Posterior vena cava (tissue), 2 donors: ENCODE results near the gene CCDC127. TPM values are rescaled to one million over a fixed set of nuclear protein-coding genes. Genes with fewer than 3 reads are reported as not detected.

Source experiments
- DNase-seq: peaks from one replicate; pipeline ENCODE4 v3.0.0-alpha.2; 2020; ENCODE audit warnings: low spot score
- intact Hi-C, 2 donors: fragments of 100-400 bp; cut with DNase I; formaldehyde crosslinking; loops; one replicate each; pipeline versions ENCODE4 v1.14.1 to v1.14.2; 2022 to 2023
- total RNA-seq, 2 donors: library from RNA; stranded (reverse); fragmentation: NEBNext Ultra II Directional; extraction: Animal tissue kit (Norgen Biotek cat#: 25700); gene quantifications; one replicate each; pipeline ENCODE4 v1.2.1, GENCODE V29; 2021
- donor health status: DM: yes; HTN: yes; CAD: no.
- donor health status: DM: yes; HTN: yes; CAD: no.

Gene CCDC127
- total RNA-seq, 2 donors from 2014 or later = 5.8 to 6.9 TPM

DNA sequence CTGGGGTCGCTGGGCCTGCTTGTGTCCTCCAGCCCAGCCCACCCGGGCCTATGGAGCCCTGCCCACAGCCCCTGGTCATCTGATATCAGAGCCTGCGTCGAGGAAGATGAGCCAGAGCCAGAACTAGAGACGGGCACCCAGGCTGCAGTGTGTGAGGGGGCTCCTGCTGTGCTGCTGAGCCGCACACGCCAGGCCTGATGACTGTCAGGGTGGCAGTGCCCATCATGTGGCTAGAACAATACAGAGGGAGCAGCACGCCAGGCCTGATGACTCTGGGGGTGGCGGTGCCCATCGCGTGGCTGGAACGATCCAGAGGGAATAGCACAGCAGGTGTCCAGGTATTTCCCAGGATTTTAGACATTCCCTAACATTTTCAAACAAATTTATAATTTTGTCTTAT lies 35.8 kb downstream of the CCDC127 start:
- intact Hi-C loops = no loop called here
- DNase-seq = no peak

DNA sequence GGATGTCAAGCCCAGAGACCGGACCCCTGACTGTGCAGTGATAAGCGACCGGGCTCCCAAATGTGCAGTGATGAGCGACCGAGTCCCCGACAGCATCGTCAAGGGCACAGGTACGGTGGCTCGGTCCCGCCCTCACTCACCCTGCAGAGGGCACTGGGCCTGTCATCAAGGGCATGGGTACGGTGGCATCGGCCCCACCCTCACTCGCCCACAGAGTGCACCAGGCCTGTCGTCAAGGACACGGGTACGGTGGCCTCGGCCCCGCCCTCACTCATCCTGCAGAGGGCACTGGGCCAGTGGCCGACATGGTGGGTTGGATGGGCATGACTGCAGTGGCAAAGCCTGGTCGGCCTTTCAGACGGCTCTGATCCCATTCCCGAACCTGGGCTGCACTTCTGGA lies 36.4 kb downstream of the CCDC127 start:
- intact Hi-C loops = no loop called here
- DNase-seq = no peak

DNA sequence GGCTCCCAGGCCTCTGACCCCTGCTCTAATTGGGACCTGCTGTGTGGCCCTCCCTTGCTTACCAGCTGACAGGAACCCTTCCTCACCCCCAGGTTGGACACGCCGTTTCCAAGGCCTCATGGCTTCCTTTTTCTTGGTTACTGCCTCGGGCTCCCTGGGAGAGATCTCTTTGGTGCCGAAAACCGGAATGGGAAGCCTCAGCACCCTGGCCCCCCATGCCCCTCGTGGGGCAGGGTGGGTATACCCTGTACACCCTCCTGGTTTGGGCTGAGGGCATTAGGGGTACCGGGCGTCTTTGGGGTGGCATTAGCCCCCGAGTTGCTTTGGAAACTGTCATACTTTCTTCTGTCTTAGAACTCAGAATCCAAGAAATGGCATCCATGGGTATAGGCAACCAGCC lies 36.8 kb downstream of the CCDC127 start:
- DNase-seq = no peak

DNA sequence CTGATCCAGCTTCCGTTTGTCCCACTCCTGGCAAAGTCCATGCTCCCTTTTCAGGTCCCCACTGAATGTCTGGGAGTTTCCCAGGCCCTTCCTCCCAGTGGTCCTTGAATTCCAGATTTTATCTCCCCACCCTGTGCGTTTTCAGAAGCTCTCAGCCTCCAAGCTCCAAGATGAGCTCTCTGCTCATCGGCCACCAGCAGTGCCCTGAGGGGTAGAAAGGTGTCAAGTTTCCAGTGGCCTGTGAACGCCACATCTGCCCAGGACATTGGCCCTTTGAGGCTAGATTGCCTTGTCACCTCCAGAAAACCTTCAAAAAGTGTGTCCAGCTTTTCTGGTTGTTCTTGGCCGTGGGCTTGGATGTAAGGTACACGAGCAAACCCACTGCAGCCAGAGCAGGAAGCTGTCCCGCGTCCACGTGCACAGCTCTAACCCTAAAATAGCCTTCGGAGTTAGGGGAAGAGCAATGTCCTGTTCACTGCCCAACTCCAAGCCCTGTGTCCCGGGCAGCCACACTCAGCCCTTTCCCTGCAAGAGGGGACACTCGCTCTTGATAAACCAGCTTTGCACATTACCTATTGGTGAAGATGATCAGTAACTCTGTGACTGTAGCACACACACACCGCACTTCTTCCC lies 37.6 kb downstream of the CCDC127 start:
- intact Hi-C loops = no loop called here
- DNase-seq = no peak

More for the DNA sequence above, 36.8 kb downstream of the CCDC127 start:
- intact Hi-C loops = no loop called here

DNA sequence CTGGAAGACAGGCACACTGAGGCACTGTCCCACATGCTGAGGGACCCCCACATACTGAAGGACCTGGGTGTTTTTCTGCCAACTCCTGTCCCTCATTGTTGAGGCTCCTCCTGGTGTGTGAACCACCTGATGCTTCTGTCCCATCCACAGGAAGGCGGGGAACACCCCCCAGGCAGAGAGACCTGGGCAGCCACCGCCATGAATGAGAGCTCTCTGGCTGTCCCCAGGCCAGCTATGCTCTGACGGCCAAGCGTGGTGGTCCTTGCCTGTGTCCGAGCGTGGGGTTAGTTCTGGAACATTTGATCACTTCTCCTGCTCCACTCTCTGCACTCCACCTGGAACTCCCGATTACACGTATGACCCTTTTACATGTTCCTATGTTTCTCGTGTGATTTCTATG lies 38.6 kb downstream of the CCDC127 start:
- DNase-seq = no peak
- intact Hi-C loops = no loop called here

DNA sequence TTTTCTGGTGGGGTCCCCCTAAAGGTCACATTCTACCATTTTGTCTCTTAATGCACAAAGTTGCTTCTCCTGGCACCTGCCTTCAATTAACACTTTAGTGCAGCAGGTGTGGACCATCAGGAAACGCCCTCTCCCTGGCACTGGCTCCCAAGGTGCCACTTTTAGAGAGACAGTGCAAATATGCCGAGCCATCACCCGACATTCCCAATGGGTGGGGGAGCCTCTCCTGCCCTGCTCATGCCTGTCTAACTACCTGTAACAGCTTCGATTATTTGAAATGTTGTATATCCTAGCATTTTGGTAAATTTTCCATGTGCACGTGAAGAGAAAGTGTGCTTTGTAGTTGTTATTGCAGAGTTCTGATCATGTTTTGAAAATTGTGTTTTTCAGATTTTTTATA lies 39.8 kb downstream of the CCDC127 start:
- intact Hi-C loops = no loop called here
- DNase-seq = no peak

DNA sequence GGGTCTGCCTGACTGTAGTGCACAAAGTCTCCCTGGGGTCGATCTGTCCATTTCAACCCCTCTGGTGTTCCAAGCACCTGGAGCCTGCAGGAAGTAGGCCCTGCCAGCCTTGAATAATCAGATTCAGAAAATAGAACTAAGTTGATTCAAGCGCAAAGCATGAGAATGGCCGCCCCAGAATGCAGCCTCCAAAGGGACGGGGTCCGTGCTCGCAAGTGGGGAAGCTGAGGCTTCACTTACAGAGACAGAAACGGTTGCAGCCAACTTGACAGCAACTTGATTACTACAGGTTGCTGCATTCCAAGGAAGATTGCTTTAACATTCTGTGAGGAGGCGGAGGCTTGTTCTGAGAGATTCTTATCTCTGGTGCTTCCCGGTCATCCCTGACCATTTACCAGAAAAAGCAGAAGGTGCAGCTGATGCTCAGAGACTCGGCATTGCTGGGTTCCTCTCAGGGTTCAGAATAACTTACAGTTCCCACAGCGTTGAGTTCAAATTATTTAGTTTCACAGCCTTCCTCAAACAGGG lies 41.6 kb downstream of the CCDC127 start:
- intact Hi-C loops = no loop called here
- no peak for DNase-seq

DNA sequence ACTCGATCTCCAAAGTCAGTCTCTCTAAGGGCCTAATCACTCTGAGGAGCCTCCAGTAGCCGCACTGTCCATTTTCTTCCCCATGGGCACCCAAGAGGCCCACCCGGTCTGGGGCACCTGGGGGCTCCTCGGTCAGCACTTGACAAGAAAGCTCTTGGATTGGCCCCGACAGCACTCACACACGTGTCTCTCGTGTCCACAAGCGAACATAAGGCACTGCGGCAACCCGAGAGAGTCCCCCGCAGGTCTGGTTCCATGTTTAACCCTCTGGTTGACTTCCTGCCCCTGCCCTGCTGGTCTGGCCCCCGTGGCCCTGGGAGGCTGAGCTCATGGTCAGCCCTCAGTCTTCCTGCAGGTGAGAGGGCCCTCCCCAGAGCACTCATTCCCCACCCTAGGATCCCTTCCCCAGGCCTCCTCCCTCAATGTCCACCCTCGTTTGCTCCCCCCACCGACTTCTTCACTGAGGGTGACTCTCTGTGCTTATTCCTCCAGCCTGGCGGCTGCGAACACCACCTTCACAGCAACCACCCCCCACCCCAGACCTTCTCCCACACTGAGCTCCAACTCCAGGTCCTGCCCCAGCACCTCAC lies 43.0 kb downstream of the CCDC127 start:
- intact Hi-C loops = no loop called here
- DNase-seq = no peak

DNA sequence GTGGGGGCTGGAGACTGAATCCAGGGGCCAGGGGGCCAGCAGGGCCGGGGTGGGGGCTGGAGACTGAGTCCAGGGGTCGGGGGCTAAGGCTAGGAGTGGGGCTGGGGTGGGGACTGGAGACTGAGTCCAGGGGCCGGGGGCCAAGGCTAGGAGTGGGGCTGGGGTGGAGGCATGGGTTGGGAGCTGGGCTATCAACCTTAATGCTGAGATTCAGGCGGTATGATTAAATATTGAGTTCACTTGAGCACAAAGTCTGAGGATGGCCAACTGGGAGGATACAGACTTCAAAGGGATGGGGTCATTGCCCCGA lies 43.7 kb downstream of the CCDC127 start:
- DNase-seq = peak; percentile 50
- intact Hi-C loops = no loop called here

DNA sequence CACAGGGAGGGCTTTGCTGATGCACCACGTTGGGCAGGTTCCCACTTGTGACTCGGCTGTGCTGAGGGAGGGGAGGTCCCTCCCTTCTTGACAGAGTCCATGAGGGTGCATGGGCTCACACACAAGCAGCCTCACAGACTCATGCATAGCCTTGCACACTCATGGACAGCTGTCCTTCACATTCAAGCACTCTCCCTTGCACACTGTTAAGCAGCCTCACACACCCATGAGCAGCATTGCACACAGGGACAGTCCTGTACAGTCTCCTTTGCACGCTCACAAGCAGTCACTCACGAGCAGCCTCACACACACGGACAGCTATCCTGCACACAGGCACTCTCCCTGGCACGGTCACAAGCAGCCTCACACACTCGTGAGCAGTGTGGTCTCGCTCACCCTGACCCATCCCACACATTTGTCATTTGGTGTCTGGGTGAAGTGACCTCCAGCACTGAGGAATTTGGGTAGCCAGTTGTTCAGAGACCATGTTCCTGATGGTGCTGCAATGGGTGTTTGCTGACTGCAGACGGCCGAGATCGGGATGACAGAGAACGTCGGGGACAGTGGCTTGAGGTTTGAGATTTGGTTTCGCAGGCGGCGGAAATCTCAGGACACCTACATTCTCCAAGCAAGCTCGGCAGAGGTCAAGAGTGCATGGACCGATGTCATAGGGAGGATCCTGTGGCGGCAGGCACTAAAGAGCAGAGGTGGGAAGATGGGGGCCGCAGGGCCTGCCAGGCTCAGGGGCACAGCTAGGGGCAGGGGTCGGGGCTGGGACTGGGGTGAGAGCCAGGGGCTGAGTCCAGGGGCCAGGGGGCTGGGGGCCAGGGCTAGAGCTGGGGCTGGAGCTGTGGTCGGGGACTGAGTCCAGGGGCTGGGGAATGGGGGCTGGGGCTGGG lies 44.3 kb downstream of the CCDC127 start:
- intact Hi-C loops = no loop called here

DNA sequence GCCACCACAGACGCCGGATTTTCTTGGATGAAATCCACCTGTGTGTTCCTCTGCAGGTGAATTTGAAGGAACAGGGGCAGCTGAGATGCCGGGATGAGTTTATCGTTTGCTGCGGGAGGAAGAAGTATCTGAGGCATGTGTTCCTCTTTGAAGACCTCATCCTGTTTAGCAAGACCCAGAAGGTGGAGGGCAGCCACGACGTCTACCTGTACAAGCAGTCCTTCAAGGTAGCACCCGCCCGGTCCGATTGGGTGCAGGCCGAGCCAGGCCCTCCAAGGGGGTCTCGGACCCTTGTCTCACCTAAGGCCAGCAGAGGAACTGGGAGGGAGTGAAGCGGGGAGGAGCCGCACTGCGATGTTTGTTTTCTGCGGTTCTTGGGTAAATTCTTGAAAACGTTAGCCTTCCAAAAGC lies 45.1 kb downstream of the CCDC127 start:
- peak; percentile 72 for DNase-seq
- intact Hi-C loops = no loop called here

More for the DNA sequence above, 44.3 kb downstream of the CCDC127 start:
- peak; percentile 64 for DNase-seq

DNA sequence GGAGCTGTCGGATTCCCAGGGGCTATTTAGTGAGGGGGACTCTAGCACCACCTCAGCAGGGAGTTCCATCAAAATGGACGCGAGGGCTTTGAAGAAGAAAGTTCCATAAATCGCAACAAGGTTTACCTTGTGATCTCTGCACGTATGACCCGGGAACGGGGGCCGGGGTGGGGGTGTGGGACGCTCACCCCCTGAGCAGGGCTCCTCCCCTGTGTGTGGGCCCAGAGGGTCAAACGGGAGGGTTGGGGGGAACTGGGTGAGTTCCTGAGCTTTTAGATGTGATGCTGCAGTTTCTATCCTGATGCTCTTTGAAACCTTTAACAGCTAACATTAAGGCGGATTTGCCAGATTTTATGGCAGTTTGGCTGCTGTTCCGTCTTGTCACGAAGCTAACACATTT lies 45.5 kb downstream of the CCDC127 start:
- DNase-seq = peak; percentile 76
- intact Hi-C loops = no loop called here

DNA sequence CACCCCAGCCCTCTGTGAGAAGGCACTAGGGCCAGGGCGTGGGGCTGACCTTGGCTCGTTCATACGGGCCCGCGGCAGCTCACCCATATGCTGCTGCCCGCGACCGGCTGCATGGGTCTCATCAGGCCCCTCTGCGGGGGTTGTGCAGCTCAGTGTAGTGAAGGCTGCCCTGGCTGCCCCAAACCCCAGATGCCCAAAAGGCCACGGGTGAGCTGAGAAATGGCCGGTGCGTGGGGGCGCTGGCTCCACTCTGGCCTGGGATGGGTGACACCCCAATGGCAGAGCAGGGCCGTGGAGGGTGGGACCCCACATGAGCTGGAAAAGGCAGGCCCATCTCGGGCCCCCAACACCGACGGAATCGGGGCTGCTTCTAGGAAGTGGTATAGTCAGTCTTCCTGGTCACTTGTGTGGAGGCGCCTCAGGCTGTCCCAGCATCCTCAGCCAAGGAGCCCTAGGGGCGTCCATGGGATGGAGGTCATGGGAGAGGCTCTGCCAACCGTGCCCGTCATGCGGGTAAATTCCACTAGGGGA lies 46.1 kb downstream of the CCDC127 start:
- DNase-seq = peak; percentile 81
- intact Hi-C loops = no loop called here

DNA sequence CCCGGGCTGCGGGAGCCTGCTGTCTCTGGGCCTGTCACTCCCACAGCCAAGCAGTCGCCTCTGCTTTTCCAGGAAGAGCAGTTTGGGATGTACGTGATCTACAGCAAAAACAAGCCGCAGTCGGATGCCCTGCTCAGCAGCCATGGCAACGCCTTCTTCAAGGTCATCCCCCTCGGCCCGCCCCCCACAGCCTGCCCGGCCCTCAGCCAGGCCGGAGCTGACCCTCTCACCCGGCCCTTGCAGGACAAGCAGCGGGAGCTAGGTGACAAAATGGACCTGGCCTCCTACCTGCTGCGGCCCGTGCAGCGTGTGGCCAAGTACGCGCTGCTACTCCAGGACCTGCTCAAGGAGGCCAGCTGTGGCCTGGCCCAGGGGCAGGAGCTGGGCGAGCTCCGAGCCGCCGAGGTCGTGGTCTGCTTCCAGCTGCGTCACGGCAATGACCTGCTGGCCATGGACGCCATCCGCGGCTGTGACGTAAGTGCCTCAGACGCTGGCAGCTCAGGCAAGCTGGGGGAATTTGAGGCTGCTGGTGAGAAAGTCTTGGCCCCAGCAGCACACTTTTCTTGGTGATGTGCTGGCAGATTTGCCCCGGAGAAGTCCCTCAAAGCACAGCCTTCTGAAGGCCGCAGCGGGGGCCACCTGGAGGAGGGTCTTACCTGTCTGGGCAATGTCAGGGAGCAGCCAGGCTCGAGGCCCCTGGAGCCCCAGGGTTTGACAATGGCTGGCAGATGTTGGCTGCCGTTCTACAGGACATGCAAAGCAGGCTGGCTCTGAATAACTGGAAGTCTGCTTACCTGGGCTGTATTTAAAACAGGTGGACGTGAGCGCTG lies 46.8 kb downstream of the CCDC127 start:
- intact Hi-C loops = no loop called here
- peak; percentile 79 for DNase-seq

DNA sequence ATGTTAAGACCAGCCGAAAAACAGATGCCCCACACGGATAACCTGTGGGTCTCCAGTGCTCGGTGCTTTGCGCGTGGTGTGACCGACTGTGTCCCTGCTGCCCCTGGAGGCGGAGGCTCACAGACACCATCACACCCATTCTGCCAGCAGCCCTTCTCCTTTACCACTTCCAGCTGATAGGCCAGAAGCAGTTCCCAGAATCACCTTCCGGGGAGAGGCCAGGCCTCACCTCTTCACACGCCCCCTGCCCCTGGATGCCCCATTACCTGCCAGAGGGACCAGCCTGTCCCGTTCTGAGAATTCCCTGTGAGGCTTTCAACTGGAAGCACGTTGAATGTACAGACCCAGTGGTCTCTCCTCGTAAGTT lies 48.2 kb downstream of the CCDC127 start:
- intact Hi-C loops = no loop called here
- peak; percentile 68 for DNase-seq

DNA sequence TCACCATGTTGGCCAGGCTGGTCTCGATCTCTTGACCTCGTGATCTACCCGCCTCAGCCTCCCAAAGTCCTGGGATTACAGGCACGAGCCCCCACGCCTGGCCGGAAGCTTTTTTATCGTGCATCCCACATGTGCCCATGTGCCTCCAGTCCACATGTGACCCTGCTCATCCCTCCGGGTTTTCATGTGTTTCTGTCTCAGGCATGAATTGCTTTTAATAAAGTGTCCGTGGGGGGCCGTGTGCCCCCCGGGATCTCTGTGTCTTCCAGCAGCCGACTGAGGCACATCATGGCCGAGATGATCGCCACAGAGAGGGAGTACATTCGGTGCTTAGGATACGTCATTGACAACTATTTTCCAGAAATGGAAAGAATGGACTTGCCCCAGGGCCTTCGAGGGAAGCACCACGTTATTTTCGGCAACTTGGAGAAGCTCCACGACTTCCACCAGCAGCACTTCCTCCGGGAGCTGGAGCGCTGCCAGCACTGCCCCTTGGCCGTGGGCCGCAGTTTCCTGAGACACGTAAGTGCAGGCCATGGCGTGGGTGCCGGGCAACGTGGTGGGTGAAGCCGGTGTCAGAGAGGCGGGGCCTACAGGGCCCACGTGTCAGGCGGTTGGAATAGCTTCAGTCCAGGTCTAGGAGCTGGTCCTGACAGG lies 48.8 kb downstream of the CCDC127 start:
- DNase-seq = peak; percentile 90
- intact Hi-C loops = no loop called here

DNA sequence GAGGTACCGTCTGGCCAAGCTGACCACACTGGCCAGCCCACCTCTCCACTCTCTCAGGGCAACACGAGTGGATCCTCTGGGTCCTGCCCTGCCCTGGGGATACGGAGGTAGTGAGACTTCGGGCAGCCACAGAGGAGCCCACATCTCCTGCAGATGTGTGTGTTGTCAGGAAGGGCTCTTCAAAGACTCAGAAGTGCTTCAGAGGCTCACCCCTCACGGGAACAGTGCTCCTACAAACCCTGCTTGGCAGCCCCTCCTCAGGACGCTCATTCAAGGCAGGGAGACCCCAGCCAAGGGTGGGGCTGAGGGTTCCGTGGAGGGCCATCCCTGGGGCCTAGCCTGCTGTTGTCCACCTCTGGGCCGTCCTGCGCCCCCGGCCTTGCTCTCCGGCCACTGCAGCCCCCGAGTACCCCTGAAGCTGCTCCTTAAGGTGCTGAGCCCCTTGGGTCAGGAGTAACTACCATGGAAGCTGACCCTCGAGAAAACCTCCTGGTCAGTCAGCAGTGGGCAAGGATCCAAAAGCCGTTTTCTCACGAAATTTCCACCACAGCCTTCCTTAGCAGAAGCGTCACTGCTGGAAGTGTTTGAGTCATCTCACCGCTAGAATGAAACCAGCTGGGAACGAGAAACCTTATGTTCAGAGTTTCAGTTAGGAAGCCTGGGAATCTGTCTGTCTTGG lies 49.8 kb downstream of the CCDC127 start:
- intact Hi-C loops = no loop called here
- DNase-seq = peak; percentile 67

DNA sequence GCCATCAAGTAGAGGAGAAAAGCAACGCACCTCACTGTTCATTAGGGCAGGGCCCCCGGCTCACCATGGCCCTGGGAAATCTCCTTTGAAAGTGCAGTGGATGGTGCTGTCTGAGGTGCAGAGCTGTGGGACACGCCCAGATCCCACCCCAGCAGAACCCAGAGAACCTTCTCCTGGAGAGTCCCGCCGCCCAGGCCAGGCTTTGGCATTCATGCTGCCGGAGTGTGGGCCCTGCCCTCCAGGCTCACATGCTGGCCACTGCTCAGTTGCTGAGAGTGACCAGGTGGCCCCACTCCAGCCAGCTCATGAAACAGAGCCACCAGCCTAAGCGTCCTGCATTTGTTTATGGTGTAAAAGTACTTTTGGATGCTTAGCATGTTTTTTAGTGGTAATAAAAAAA lies 50.4 kb downstream of the CCDC127 start:
- intact Hi-C loops = no loop called here
- DNase-seq = peak; percentile 77
